ENCODE results near the gene CACHD1. TPM values are rescaled to one million over a fixed set of nuclear protein-coding genes. Genes with fewer than 3 reads are reported as not detected.

The CACHD1 gene
- total and polyA plus RNA-seq, 2 of the 8 experiments (the other 6 are each of a cell fraction or from before 2014, with no cell fraction given): 22.2 to 42.5 TPM

GRCh38 chr1:64601207-64601606 lies 131.3 kb downstream of the CACHD1 start (continued):
- TF ChIP-seq CTBP2 (IDR thresholded peaks at IDR 0.05; ENCODE audit: borderline replicate concordance, insufficient read depth, insufficient read length, low read length) (no peak), MAFK (IDR thresholded peaks at IDR 0.05; ENCODE audit: low read depth, low read length) (no peak), ZNF274 (IDR thresholded peaks at IDR 0.05; ENCODE audit: borderline replicate concordance, extremely low read depth, low read length) (no peak), ATF3 (IDR thresholded peaks at IDR 0.05; ENCODE audit: insufficient read depth, low read depth, low read length) (no peak), TBP (IDR thresholded peaks at IDR 0.05; ENCODE audit: low read depth, low read length) (no peak)
- TF ChIP-seq, protein P1, sequence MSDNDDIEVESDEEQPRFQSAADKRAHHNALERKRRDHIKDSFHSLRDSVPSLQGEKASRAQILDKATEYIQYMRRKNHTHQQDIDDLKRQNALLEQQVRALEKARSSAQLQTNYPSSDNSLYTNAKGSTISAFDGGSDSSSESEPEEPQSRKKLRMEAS (IDR thresholded peaks at IDR 0.05): no peak

Data from H1 (cell line).